ENCODE measurements around the gene IGF2.

Gene IGF2

GRCh38 chr11:2182692-2183474, 43.7 kb upstream of the IGF2 start:
- TF ChIP-seq REST (IDR thresholded peaks at IDR 0.05; ENCODE audit: insufficient read depth in 1 of 2, low read depth in 2 of 2, low read length in 2 of 2) (no peak), FOXP2 (optimal IDR thresholded peaks at IDR 0.05; ENCODE audit: borderline replicate concordance, extremely low read depth, extremely low read length, insufficient read depth) (no peak), SIN3A (IDR thresholded peaks at IDR 0.05; ENCODE audit: borderline replicate concordance, insufficient read depth, low read length) (no peak), POLR2AphosphoS5 (IDR thresholded peaks at IDR 0.05; ENCODE audit: low read depth, low read length) (no peak), TAF1 (IDR thresholded peaks at IDR 0.05; ENCODE audit: borderline replicate concordance, insufficient read depth, low read length) (no peak)

GRCh38 chr11:2182075-2182474, 42.9 kb upstream of the IGF2 start:
- TF ChIP-seq FOXP2 (optimal IDR thresholded peaks at IDR 0.05; ENCODE audit: borderline replicate concordance, extremely low read depth, extremely low read length, insufficient read depth) (no peak), SIN3A (IDR thresholded peaks at IDR 0.05; ENCODE audit: borderline replicate concordance, insufficient read depth, low read length) (no peak), REST (IDR thresholded peaks at IDR 0.05; ENCODE audit: insufficient read depth in 1 of 2, low read depth in 2 of 2, low read length in 2 of 2) (no peak), TAF1 (IDR thresholded peaks at IDR 0.05; ENCODE audit: borderline replicate concordance, insufficient read depth, low read length) (no peak), POLR2AphosphoS5 (IDR thresholded peaks at IDR 0.05; ENCODE audit: low read depth, low read length) (no peak)

- TF ChIP-seq FOXP2 (optimal IDR thresholded peaks at IDR 0.05; ENCODE audit: borderline replicate concordance, extremely low read depth, extremely low read length, insufficient read depth) (no peak), SIN3A (IDR thresholded peaks at IDR 0.05; ENCODE audit: borderline replicate concordance, insufficient read depth, low read length) (no peak), REST (IDR thresholded peaks at IDR 0.05; ENCODE audit: insufficient read depth in 1 of 2, low read depth in 2 of 2, low read length in 2 of 2) (no peak), POLR2AphosphoS5 (IDR thresholded peaks at IDR 0.05; ENCODE audit: low read depth, low read length) (no peak), TAF1 (IDR thresholded peaks at IDR 0.05; ENCODE audit: borderline replicate concordance, insufficient read depth, low read length) (no peak)
These were observed 41.7 kb upstream of the IGF2 start for GRCh38 chr11:2180789-2181370.

GRCh38 chr11:2180347-2180746, 41.2 kb upstream of the IGF2 start:
- TF ChIP-seq SIN3A (IDR thresholded peaks at IDR 0.05; ENCODE audit: borderline replicate concordance, insufficient read depth, low read length) (no peak), POLR2AphosphoS5 (IDR thresholded peaks at IDR 0.05; ENCODE audit: low read depth, low read length) (no peak), REST (IDR thresholded peaks at IDR 0.05; ENCODE audit: insufficient read depth in 1 of 2, low read depth in 2 of 2, low read length in 2 of 2) (no peak), FOXP2 (optimal IDR thresholded peaks at IDR 0.05; ENCODE audit: borderline replicate concordance, extremely low read depth, extremely low read length, insufficient read depth) (no peak), TAF1 (IDR thresholded peaks at IDR 0.05; ENCODE audit: borderline replicate concordance, insufficient read depth, low read length) (no peak)
